HG02678 (cell line): ENCODE measurements around the gene RAD50.

Experiments
- ATAC-seq: cut with Tn5 transposase; IDR thresholded peaks from one replicate; pipeline ENCODE4 v1.9.1; 2021; ENCODE audit warnings: mild to moderate bottlenecking, moderate library complexity; ENCODE audit not compliant: unreplicated experiment

The RAD50 gene

GRCh38 chr5:132659598-132660493 is 103.1 kb downstream of the RAD50 start:
- no peak for ATAC-seq

- no peak for ATAC-seq
Measured at GRCh38 chr5:132661231-132662003, 104.6 kb downstream of the RAD50 start.

- ATAC-seq, result no peak
Measured at GRCh38 chr5:132662004-132662401, 105.2 kb downstream of the RAD50 start.

- ATAC-seq, result peak; percentile 57
Measured at GRCh38 chr5:132662925-132663770, 106.4 kb downstream of the RAD50 start.

GRCh38 chr5:132663771-132664695 is 107.3 kb downstream of the RAD50 start:
- peak; percentile 48 for ATAC-seq

GRCh38 chr5:132664696-132665209 is 108.0 kb downstream of the RAD50 start:
- ATAC-seq, result no peak

- ATAC-seq, result no peak
Measured at GRCh38 chr5:132665574-132666080, 108.8 kb downstream of the RAD50 start.

- ATAC-seq, result no peak
Measured at GRCh38 chr5:132666310-132667123, 109.7 kb downstream of the RAD50 start.

GRCh38 chr5:132667309-132667708 is 110.5 kb downstream of the RAD50 start:
- no peak for ATAC-seq

- ATAC-seq, result no peak
Measured at GRCh38 chr5:132667761-132668705, 111.3 kb downstream of the RAD50 start.

- no peak for ATAC-seq
Measured at GRCh38 chr5:132668706-132669454, 112.1 kb downstream of the RAD50 start.

- ATAC-seq, result no peak
Measured at GRCh38 chr5:132669455-132669820, 112.7 kb downstream of the RAD50 start.

GRCh38 chr5:132669966-132670882 is 113.4 kb downstream of the RAD50 start:
- ATAC-seq, result no peak

- no peak for ATAC-seq
Measured at GRCh38 chr5:132671000-132671399, 114.2 kb downstream of the RAD50 start.

GRCh38 chr5:132673488-132673887 is 116.7 kb downstream of the RAD50 start:
- ATAC-seq, result no peak
